GM18867 (cell line): Measurements from ENCODE around the gene MLLT3.

ENCODE experiments used
- ATAC-seq: cut with Tn5 transposase; IDR thresholded peaks from one replicate; pipeline ENCODE4 v1.9.1; 2021; ENCODE audit warnings: mild to moderate bottlenecking, moderate library complexity; ENCODE audit not compliant: unreplicated experiment

The MLLT3 gene

DNA sequence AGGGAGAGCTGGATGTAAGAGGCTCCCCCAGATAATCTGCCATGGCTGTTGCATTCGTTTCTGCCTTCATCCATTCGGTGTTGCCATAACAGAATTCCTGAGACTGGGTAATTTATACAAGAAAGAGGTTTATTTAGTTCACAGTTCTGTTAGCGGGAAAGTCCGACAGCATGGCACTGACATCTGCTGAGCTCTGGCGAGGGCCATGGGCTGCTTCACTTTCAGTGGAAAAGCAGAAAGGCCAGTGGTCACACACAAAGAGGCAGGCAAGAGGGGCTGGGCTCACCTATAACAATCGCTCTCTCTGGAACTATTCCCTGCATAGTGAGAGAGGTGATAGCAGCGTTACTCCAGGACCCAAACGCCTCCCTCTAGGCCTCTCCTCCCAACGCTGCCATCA, 305.9 kb downstream of the MLLT3 start:
- ATAC-seq: no peak

DNA sequence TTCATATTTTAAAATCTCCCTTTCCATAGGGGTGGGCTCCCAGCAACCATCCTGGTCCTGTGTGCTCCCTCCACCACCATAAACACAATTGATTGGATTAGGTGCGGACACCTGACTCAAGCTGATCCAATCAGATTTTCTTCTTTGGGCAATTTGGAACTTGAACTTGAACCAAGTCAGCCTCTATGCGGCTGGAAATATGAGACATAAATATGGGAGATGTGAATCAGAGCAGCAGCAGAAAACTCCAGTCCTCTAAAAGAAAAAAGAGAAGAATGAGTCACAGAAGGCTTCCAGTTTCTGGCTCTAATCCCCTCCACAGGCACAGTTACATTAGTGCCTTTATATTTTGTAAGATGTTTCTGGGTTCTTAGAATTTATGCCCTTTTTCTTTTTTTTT, 306.6 kb downstream of the MLLT3 start:
- no peak for ATAC-seq

DNA sequence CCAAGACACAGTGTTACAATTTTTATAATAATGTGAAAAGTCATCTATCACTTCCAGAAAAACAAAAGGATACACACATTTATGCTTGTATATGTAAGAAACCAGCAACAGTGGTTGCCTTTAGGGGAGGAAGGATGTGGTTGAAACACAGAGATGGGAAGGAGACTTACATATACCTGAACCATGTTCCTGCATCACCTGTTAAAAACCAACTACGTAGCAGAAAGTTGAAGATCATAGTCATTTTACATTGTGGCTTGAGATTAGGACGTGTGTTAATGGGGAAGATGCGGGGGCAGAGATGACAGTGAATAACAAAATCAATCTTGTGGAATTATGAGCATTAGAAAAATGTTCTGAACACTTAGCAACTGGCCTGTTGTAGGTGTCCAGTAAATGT, 307.3 kb downstream of the MLLT3 start:
- ATAC-seq: no peak

DNA sequence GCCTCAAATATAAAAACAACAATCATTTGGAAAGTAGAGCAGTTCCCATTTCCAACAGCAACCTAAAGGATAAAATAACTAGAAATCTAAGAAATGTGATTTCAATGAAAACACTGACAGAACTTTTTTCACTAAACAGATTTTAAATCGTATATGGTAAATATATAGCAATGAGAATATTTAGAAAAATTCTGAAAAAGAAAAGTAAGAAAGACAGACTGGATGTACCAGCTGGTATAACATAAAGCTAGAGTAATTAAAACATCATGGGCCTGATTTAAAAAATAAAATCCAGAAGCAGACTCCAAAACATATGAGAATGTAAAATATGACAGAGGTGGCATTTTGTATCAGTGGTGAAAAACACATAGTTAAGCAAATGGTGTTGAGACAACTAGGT, 308.9 kb downstream of the MLLT3 start:
- ATAC-seq: no peak

- ATAC-seq: no peak
These were observed 309.6 kb downstream of the MLLT3 start for GRCh38 chr9:20312732-20313131.

GRCh38 chr9:20310024-20310423, 312.3 kb downstream of the MLLT3 start:
- ATAC-seq: no peak

- no peak for ATAC-seq
These were observed 313.2 kb downstream of the MLLT3 start for GRCh38 chr9:20309124-20309523.

DNA sequence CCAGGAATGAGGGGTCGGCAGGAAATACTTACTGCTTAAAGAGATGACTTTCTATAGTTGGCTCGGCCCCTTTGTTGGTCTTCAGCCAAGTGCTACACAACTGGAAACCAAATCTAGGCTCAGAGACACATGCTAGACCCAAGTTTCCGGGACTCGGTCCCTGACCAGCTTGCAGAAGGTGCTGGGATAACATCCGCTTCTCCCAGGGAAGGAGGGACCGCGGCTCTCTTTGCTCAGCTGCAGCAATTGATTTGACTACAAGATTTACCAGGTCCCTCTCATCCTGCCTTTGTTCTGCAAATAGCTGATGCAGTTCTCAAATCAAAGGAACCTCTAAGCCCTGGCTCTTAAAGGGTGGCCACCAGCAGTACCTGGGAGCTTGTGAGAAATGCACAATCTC, 314.7 kb downstream of the MLLT3 start:
- ATAC-seq: no peak

- no peak for ATAC-seq
These were observed 316.8 kb downstream of the MLLT3 start for GRCh38 chr9:20305452-20305851.

GRCh38 chr9:20303996-20304395, 318.3 kb downstream of the MLLT3 start:
- no peak for ATAC-seq

GRCh38 chr9:20303066-20303465, 319.2 kb downstream of the MLLT3 start:
- ATAC-seq: no peak

- no peak for ATAC-seq
These were observed 320.1 kb downstream of the MLLT3 start for GRCh38 chr9:20302197-20302596.

DNA sequence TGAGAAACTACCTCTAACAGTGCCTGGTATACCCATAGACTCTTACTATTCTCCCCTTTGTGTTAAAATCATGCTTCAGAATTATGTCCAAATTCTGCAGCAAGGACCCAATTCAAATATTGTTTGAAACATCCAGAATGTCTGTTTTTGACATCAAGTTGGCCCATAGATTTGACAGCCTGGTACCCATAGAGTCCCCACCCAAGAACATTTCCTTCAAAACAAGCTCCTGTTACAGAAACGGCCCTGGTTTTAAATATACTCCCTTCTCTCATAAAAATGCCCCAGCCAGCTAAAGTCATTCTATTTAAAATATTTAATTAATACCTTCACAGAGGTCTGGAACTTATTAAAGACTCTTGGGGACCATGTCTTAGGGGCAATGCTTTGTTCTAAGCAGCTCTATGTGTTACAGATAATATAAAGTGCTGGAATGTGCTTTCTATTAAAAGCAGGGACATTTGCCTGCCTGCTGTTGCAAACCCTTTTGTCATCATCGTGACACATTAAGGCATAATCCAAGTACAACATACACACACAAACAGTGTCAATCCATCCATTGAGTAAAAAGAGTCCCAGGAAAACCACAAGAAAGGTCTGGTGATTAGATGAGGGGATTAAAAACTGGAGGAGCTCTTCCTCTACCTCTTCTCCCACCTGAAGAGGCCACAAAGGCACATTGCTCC, 321.7 kb downstream of the MLLT3 start:
- no peak for ATAC-seq

- no peak for ATAC-seq
These were observed 324.6 kb downstream of the MLLT3 start for GRCh38 chr9:20297646-20298084.

- no peak for ATAC-seq
These were observed 326.7 kb downstream of the MLLT3 start for GRCh38 chr9:20295555-20295954.

DNA sequence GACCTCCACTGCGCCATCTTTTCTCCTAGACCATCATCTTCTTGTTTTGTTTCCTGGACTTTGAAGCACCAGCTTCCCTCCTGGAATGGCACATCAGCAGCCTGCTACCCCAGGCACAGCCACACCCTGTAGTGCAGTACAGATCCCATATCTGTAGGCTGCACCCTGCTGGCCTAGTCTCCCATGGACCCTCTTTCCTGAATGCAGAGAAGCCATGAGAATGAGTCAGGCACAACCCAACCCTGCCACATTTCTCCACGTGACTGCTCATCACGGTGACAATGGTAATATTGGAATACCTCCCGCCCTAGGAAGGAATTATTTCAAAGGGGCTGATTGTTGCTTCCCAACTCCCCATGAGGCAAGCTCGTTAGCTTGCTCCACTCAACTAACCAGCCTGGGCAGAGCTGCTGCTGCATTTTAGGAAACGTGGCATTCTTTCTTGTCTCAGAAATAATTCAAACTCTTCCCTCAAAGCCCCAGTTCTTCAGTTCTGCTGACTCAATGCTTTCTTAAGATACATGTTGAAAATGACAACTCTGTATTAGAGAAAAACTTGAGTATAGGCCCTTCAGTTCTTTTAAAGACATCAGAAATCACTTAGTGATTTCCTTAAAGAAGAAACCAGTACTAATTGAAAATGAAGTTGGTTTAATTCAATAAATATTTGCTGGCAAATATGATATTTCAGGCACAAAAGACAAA, 328.1 kb downstream of the MLLT3 start:
- no peak for ATAC-seq

DNA sequence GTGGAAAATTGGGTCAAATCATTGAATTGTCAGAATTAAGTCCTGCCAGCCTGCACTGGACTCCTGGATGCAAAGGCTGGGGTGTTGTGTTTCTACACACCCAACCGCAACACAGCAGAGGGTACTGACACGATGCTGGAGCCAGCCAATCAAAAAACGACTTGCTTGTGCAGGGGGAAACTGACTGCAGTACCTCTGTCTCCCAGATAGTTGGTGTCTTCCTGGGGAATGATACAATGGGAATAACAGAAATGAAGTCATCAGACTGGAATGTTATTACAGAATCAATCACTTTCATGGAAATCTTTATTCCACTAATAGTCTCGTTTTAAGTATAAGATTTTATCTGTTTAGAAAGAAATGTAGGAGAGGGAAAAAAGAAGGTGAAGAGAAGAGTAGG, 330.3 kb downstream of the MLLT3 start:
- ATAC-seq: no peak
